VCaP (cell line): Measurements from ENCODE around the gene MYLK.

Experiments used
- H3K27ac ChIP-seq: fragments of 450-650 bp; 2 replicates; pipeline ENCODE4 v1.5.1; 2017
- CTCF ChIP-seq: fragments of 450-650 bp; conservative IDR thresholded peaks from 2 replicates; pipeline ENCODE4 v1.5.1; 2017; ENCODE audit warnings: mild to moderate bottlenecking, moderate library complexity

Gene MYLK

DNA sequence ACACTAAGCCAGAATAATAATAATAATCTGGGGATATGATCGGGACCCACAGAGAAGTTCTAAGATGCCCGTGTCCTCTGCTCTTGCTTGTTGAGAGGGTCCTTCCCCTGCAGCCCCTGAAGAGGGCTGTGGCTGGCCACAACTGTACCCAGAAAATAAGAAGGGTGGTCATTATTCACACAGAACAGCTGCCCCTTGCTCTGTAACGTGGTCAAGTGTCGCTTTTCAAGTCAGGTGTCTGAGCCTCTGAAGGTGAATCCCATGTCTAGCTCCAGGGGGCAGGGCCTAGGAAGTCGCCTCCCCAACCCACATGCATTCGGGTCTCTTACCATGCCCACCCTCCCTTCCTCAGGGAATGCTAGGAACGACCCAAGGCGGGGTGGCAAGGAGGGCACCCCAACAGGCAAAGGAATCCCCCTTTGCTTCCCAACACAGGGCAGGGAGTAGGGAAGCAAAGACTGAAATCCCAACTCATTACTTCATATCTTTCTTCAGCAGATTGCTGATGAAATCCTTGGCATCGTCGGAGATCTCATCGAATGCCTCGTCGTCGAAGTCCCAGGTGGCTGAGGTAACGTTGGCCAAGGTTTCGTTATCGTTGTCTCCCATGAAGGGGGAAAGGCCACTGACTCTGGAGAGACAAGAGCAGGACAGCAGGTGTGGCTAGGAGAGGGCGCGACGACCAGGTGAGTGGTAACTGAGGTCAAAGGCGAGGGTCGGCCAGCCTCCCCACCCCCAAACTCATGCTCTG, 255.0 kb downstream of the MYLK start:
- TF ChIP-seq CTCF, result no peak

DNA sequence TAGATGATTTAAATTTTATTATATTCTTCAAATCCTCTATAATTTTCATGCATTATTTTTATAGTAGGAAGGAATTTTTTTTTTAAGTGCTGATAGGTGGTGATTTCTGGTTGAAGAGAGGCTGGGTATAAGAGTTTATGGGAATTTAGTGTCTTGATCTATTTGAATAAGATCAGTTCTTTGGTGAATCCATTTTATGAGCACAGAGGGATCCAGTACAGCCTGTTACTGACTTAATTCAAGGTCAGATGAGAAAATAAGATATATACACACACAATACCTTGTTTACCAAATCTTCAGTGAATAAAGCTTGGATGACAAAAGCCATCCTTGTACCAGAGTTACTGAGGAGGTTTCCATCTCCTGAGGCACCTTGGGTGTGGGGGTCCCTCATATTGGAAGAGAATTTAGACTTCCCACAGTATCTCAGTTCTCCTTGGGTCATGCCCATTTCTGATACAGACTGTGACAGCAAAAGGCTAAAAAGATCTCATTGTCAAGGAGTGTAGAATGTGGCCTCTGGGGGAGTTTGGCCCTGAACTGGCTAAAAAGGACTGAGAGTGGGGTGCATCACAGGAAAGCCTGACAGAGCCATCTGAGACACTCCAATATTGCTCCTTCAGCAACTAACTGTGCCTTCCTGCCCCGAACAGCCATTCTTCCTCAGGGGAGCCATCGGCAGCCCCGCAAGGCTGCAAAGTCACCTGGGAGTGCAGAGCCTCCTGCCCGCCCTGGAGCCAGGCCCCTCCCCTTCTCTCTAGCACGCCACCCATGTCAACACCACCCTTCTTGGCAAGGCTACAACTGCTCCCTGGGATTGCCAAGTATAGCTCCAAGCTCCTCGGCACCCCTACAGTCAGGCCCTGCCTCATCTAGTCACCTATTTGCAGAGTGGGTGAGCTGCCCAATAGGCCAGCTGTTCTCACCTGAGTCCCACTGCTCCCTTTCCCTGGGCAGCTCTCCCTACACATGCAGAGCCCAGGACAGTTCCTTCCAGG, 256.2 kb downstream of the MYLK start:
- H3K27ac ChIP-seq, result peak overlapping the region; percentile 82
- no peak for TF ChIP-seq CTCF

More for the DNA sequence above, 255.0 kb downstream of the MYLK start:
- peak overlapping the region; percentile 82 for H3K27ac ChIP-seq

DNA sequence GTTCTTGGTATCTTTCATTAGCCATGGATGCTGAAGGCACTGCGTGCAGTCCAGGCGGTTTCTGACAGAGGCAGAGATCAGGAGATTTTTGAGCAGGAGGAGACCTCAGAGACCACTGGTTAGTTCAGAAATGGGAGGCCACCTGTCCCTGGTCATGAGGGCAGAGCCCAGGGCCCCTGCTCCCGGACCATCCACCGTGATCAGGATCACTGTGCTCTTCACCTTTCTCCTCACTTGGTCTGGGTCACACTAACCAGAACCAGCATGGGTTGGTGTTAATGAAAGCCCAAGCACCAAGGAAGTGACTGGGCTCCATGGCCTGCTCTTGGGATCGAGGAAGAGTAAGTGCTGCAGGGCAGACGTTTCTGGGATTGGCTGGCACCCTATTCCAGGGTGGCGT, 257.3 kb downstream of the MYLK start:
- TF ChIP-seq CTCF, result no peak
- H3K27ac ChIP-seq, result peak overlapping the region; percentile 82

- no peak for TF ChIP-seq CTCF
- H3K27ac ChIP-seq, result no peak overlapping the region
Observed at GRCh38 chr3:123624302-123624701, 259.8 kb downstream of the MYLK start.

DNA sequence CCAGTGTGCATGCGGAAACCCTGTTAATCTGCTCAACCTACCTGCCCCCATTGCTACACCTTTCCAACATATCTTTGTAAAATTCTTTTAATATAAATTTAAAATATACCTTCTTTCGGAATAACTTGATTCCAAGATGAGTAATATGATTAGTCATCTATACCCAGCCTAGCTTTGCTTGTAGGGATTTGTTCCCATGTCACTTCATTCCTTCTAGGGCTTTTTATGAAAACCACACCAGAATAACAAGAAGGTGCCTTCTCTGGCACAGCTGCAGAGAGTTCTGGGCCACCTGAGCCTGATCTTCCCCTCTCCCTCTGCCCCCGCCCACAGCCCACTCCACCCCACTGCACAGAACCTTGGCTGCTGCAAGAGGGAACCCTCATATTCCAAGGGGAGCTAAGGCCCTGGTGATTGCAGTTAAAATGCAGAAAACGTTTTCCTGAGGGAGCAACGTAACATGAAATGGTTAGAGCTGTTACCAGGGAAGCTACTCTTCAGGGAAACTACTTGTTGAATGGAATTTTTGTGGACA, 260.7 kb downstream of the MYLK start:
- TF ChIP-seq CTCF, result no peak
- H3K27ac ChIP-seq, result no peak overlapping the region

DNA sequence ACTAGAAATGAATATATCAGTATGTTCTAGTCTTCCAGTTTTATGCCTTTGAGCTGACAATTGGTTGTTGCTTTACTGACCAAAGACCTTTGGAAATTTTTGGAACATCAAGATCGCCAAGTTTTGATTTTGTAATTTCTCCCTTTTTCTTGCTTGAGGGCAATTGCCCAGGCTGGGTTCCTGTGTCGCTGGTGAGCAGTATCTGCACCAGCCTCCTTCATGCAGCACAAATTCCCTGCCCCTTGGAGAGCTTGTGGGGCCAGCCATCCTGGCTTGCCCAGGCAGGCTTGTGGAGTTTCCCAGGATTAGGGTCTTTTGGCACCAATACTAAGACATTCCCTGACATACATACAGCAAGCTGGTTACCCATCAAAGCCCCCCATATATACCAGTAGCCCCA, 261.4 kb downstream of the MYLK start:
- H3K27ac ChIP-seq, result no peak overlapping the region
- no peak for TF ChIP-seq CTCF

GRCh38 chr3:123621850-123622189, 262.3 kb downstream of the MYLK start:
- no peak for TF ChIP-seq CTCF
- H3K27ac ChIP-seq, result peak overlapping the region; percentile 25; the same call in 1 of the 2 replicates
